Parathyroid adenoma (tissue), 2 donors: ENCODE results near the gene HPRT1.

Experiments
- H2AFZ ChIP-seq: fragments of 300-600 bp; sonication (generic); one replicate; pipeline ENCODE4 v1.7.0; 2017; ENCODE audit warnings: antibody characterized with exemption, mild to moderate bottlenecking
- H3K27ac ChIP-seq: fragments of 300-600 bp; sonication (generic); one replicate; pipeline ENCODE4 v1.7.0; 2017
- H3K27me3 ChIP-seq: fragments of 300-600 bp; sonication (generic); one replicate; pipeline ENCODE4 v1.7.0; 2017; ENCODE audit warnings: low read length; ENCODE audit not compliant: control insufficient read depth, insufficient read depth
- H3K36me3 ChIP-seq: fragments of 300-600 bp; sonication (generic); one replicate; pipeline ENCODE4 v1.7.0; 2017; ENCODE audit warnings: low read length; ENCODE audit not compliant: control insufficient read depth, insufficient read depth
- H3K4me1 ChIP-seq: fragments of 300-600 bp; sonication (generic); one replicate; pipeline ENCODE4 v1.7.0; 2017; ENCODE audit warnings: control low read depth
- H3K4me2 ChIP-seq: fragments of 300-600 bp; sonication (generic); one replicate; pipeline ENCODE4 v1.7.0; 2017; ENCODE audit warnings: low read length
- H3K4me3 ChIP-seq: fragments of 300-600 bp; sonication (generic); one replicate; pipeline ENCODE4 v1.7.0; 2017; ENCODE audit warnings: low read depth, low read length
- H3K79me2 ChIP-seq: fragments of 300-600 bp; sonication (generic); one replicate; pipeline ENCODE4 v1.7.0; 2017; ENCODE audit warnings: control low read depth
- H3K9ac ChIP-seq: fragments of 300-600 bp; sonication (generic); one replicate; pipeline ENCODE4 v1.7.0; 2017; ENCODE audit warnings: mild to moderate bottlenecking
- H3K9me3 ChIP-seq: fragments of 300-600 bp; sonication (generic); one replicate; pipeline ENCODE4 v1.7.0; 2017; ENCODE audit warnings: low read length; ENCODE audit not compliant: control insufficient read depth
- CTCF ChIP-seq: fragments of 300-600 bp; sonication (generic); IDR thresholded peaks from one replicate; pipeline ENCODE4 v1.7.0; 2017; ENCODE audit warnings: antibody characterized with exemption, mild to moderate bottlenecking
- donor health status: primary hyperparathyroidism.

The HPRT1 gene

GRCh38 chrX:134484039-134484438 lies 24.1 kb downstream of the HPRT1 start:
- no peak overlapping the region for H2AFZ ChIP-seq
- H3K9me3 ChIP-seq, result no peaks in the 10 kb centered on the region
- H3K27me3 ChIP-seq, result no peaks in the 10 kb centered on the region
- no peak overlapping the region for H3K9ac ChIP-seq
- no peaks in the 10 kb centered on the region for H3K36me3 ChIP-seq
- TF ChIP-seq CTCF, result peak; percentile 32
- no peak overlapping the region for H3K4me3 ChIP-seq
- H3K79me2 ChIP-seq, result no peaks in the 10 kb centered on the region
- H3K4me2 ChIP-seq, result no peak overlapping the region
- H3K4me1 ChIP-seq, result no peaks in the 10 kb centered on the region
- H3K27ac ChIP-seq, result no peak overlapping the region

- Histone ChIP-seq H3K9ac (no peak overlapping the region), H2AFZ (no peak overlapping the region), H3K27ac (no peak overlapping the region), H3K9me3 (no peaks in the 10 kb centered on the region), H3K4me3 (no peak overlapping the region), H3K27me3 (no peaks in the 10 kb centered on the region), H3K4me1 (no peaks in the 10 kb centered on the region), H3K4me2 (no peak overlapping the region), H3K36me3 (no peaks in the 10 kb centered on the region), H3K79me2 (no peaks in the 10 kb centered on the region)
- no peak for TF ChIP-seq CTCF
Observed at GRCh38 chrX:134501941-134502340, 42.0 kb downstream of the HPRT1 start.

GRCh38 chrX:134502686-134503085 lies 42.7 kb downstream of the HPRT1 start:
- Histone ChIP-seq H3K4me1 (no peaks in the 10 kb centered on the region), H3K79me2 (no peaks in the 10 kb centered on the region), H3K4me3 (no peak overlapping the region), H2AFZ (no peak overlapping the region), H3K27me3 (no peaks in the 10 kb centered on the region), H3K4me2 (no peak overlapping the region), H3K27ac (no peak overlapping the region), H3K9me3 (no peaks in the 10 kb centered on the region), H3K36me3 (no peaks in the 10 kb centered on the region), H3K9ac (no peak overlapping the region)
- TF ChIP-seq CTCF, result no peak

- no peak for TF ChIP-seq CTCF
- Histone ChIP-seq H3K27me3 (no peaks in the 10 kb centered on the region), H3K36me3 (no peaks in the 10 kb centered on the region), H3K27ac (no peak overlapping the region), H3K4me2 (no peak overlapping the region), H3K9me3 (no peaks in the 10 kb centered on the region), H3K4me1 (no peaks in the 10 kb centered on the region), H3K4me3 (no peak overlapping the region), H2AFZ (no peak overlapping the region), H3K79me2 (no peaks in the 10 kb centered on the region), H3K9ac (no peak overlapping the region)
Observed at GRCh38 chrX:134512566-134512965, 52.6 kb downstream of the HPRT1 start.

- no peaks in the 10 kb centered on the region for H3K36me3 ChIP-seq
- no peak overlapping the region for H3K4me3 ChIP-seq
- no peaks in the 10 kb centered on the region for H3K4me1 ChIP-seq
- H3K4me2 ChIP-seq, result no peak overlapping the region
- no peak overlapping the region for H2AFZ ChIP-seq
- no peaks in the 10 kb centered on the region for H3K27me3 ChIP-seq
- no peak for TF ChIP-seq CTCF
- no peak overlapping the region for H3K27ac ChIP-seq
- no peaks in the 10 kb centered on the region for H3K9me3 ChIP-seq
- no peaks in the 10 kb centered on the region for H3K79me2 ChIP-seq
- no peak overlapping the region for H3K9ac ChIP-seq
Observed at GRCh38 chrX:134513091-134513490, 53.1 kb downstream of the HPRT1 start.
